Activated naive CD8-positive, alpha-beta T cell treated with anti-CD3 and anti-CD28 coated beads for 36 hours (primary cell): ENCODE data around the gene BCORL1. TPM values are rescaled to one million over a fixed set of nuclear protein-coding genes. Genes with fewer than 3 reads are reported as not detected.

Source experiments
- DNase-seq: peaks from one replicate; pipeline ENCODE4 v3.0.0; 2021
- H3K27ac Mint-ChIP-seq: one replicate; pipeline ENCODE4 v1.8.0; 2022; ENCODE audit warnings: mild to moderate bottlenecking, moderate library complexity, mixed read lengths
- H3K27me3 Mint-ChIP-seq: one replicate; pipeline ENCODE4 v1.8.0; 2022; ENCODE audit warnings: mild to moderate bottlenecking, mixed read lengths
- H3K36me3 Mint-ChIP-seq: one replicate; pipeline ENCODE4 v1.8.0; 2021; ENCODE audit warnings: mild to moderate bottlenecking, mixed read lengths
- H3K4me1 Mint-ChIP-seq: one replicate; pipeline ENCODE4 v1.8.0; 2021; ENCODE audit warnings: mixed read lengths
- H3K4me3 Mint-ChIP-seq: one replicate; pipeline ENCODE4 v1.8.0; 2022; ENCODE audit warnings: mild to moderate bottlenecking, moderate library complexity, mixed read lengths
- H3K9me3 Mint-ChIP-seq: one replicate; pipeline ENCODE4 v1.8.0; 2022; ENCODE audit warnings: mixed read lengths
- total RNA-seq, 2 experiments: library from RNA; stranded (reverse); gene quantifications; one replicate each; pipeline ENCODE4 v1.2.3, GENCODE V29; 2021

BCORL1 gene
- total RNA-seq, 2 experiments from 2014 or later = 6.8 to 7.3 TPM

DNA sequence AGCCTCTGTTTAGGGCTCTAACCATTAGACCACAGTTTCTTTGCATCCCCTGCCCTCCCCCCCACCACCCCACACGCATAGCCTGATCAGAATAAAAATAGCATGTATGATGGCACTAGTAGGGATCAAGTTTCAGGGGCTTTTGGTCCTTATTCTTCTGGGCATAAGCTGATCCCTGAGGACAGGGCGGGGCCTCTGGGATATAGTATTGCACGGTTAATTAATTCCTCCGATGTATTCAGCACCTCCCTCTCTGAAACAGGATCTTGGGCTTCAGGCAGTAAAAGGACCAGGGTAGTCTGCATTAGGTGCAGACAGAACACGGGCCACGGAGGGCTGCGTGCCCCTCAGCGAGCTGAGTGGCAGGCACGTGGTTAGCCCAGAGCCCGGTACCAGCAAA lies 70.8 kb downstream of the BCORL1 start:
- no peaks in the 10 kb centered on the region for H3K9me3 Mint-ChIP-seq
- no peaks in the 10 kb centered on the region for H3K4me1 Mint-ChIP-seq
- H3K4me3 Mint-ChIP-seq = no peak overlapping the region
- H3K27ac Mint-ChIP-seq = no peak overlapping the region
- H3K27me3 Mint-ChIP-seq = no peaks in the 10 kb centered on the region
- peaks cover 4% of the 10 kb centered on the region for H3K36me3 Mint-ChIP-seq
- no peak for DNase-seq

DNA sequence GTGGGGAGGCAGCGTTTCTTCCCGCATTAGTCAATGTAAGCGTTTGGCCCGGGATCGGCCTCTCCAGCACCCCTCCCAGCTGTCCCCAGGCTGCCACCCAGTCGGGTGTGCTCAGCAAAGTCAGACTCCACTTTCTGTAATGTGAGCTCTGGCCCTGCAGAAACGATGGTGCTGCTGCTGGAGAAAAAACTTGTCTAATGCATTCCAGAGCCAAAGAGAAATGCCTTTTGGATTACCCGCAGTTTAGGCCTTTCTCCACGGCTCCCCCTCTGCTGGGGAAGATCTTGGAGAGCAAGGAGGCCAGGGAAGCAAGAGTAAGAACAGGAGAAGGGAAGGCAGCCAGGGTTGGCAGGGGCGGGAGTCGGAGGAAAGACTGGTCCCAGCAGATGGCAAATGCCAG lies 72.7 kb downstream of the BCORL1 start:
- Mint-ChIP-seq H3K27me3 (no peaks in the 10 kb centered on the region), H3K9me3 (no peaks in the 10 kb centered on the region), H3K27ac (no peak overlapping the region), H3K4me3 (no peak overlapping the region), H3K4me1 (no peaks in the 10 kb centered on the region), H3K36me3 (no peaks in the 10 kb centered on the region)
- no peak for DNase-seq

DNA sequence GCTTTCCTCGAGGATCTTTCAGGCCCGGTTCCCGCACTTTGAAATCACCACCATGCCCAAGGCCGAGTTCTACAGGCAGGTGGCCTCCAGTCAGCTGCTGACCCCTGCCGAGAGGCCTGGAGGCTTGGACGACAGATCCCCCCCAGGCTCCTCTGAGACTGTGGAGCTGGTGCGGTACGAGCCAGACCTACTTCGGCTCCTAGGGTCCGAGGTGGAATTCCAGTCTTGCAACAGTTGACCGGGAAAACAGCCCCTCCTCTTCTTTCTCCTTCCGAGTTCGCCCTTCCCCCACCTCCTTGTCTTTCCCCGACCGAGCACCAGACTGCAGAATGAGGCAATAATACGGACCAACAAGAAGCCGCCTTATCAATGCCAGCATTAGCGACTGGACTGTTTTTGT lies 73.5 kb downstream of the BCORL1 start:
- no peaks in the 10 kb centered on the region for H3K36me3 Mint-ChIP-seq
- H3K27me3 Mint-ChIP-seq = no peaks in the 10 kb centered on the region
- H3K4me1 Mint-ChIP-seq = no peaks in the 10 kb centered on the region
- no peaks in the 10 kb centered on the region for H3K9me3 Mint-ChIP-seq
- H3K4me3 Mint-ChIP-seq = no peak overlapping the region
- no peak for DNase-seq
- H3K27ac Mint-ChIP-seq = no peak overlapping the region

DNA sequence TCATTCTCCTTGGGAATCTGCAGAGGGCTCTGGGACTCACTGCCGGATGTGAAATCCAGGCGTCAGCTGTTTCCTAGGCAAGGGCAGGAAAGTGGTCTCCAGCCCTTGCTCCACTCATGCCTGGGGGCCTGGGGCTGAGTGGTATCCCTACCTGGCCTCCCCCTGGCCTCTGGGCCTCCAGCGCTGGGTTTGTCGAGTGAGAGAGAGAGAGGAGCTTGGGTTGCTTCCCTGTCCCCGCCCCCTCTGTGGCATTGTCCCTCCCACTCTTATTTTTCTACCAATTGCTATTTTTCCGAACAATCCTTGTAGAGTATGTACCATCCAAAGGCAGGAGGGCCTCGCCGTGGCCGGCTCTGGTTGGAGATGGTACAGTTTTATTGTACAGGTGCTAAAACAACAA lies 74.8 kb downstream of the BCORL1 start:
- H3K9me3 Mint-ChIP-seq = no peaks in the 10 kb centered on the region
- no peak overlapping the region for H3K4me3 Mint-ChIP-seq
- no peaks in the 10 kb centered on the region for H3K4me1 Mint-ChIP-seq
- no peak for DNase-seq
- no peaks in the 10 kb centered on the region for H3K36me3 Mint-ChIP-seq
- H3K27me3 Mint-ChIP-seq = no peaks in the 10 kb centered on the region
- H3K27ac Mint-ChIP-seq = no peak overlapping the region

DNA sequence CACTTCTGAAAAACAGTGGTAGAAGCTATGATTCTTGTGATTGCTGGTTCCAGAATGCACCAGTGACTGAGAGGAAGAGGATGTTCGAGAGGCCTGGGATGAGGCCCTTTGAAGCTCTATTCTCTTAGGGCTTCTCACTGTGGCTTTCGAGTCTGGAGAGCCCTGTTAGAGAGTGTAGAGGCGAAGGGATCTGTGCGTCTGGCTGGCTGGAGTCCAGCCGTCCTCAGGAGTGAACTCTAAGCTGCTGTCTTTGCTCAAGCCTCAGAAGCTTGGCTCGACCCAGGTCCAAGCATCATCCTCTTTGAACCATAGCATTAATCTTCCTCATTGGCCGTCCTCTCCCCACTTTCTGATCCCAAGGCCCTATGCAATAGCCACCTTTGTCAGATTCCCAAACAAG lies 76.2 kb downstream of the BCORL1 start:
- Mint-ChIP-seq H3K36me3 (no peaks in the 10 kb centered on the region), H3K27me3 (no peaks in the 10 kb centered on the region), H3K27ac (no peak overlapping the region), H3K9me3 (no peaks in the 10 kb centered on the region), H3K4me1 (no peaks in the 10 kb centered on the region), H3K4me3 (no peak overlapping the region)
- DNase-seq = no peak

DNA sequence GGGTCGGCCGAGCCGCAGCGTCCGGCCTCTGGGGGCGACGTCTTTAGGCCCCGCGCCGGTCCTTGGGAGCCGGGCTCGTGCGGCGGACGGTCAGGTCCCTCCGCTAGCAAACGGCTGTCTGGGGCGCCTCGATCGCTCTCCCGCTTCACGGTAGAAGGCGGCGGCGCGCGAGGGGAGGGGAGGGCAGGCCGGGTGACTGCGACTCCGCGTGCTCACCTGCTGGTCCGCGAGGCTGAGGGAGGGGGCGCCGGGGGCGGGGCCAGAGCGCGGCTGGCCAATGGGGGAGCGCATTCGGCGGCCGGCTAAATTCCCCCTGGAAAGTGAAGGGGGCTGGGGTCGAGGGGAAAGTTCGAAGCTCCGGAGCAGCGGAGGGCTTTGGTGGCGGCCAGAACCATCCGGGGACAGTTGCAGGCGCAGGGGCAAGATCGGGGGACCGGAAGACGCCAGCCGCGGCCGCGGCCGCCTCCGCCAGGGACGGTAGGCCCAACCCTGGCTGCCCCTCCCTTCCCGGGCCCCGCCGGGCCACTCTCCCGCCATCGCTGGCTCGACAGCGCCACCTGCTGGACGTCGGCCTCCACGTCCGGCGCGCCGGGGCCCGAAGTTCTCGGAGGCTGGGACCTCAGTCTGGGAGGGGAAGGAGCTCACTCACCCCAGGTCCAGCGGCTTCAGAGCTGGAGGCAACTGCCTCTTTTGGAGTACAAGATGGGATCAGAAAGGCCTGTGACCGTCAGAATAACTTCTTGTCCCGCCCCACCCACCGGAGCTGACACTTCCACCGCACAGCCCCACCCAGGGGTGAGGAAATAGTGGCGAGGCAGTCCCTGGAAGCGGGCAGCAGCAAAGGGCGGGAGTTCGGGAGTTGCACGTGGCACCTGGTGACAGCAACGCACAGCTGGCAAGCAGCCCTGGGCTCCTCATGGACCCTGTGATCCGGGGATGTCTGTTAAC lies 78.0 kb downstream of the BCORL1 start:
- H3K27ac Mint-ChIP-seq = peak overlapping the region; percentile 67
- H3K27me3 Mint-ChIP-seq = no peaks in the 10 kb centered on the region

DNA sequence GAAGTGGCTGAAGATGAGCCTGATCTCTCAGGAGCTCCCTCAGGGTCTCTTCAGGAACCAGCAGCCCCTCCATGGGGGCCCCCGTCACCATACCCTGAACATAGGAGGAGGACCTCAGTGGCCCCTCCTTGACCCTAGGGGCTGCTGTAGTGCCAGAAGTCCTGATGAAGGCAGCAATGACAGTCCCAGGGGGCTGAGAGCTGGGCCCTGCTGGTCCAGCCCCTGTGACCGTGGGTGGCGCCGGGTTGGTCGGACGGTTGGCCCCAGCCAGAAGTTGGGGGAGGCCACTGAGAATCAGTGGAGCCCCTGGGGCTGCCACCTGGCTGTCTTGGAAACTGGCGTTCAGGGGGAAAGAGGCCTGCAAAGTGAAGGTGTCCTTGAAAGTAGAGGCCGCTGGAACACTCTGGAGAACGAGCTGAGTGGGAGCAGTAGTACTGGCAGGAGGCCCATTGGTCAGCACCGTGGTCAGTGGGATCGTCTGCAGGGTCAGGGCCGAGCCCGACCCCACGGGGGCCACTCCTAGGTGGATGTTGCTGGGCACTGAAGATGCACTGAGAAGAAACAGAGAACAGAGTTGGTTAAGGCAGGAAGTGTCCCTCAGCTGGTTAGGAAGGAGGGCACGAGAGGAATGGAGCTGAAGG lies 84.7 kb downstream of the BCORL1 start:
- Mint-ChIP-seq H3K27ac (no peak overlapping the region), H3K4me3 (no peak overlapping the region), H3K9me3 (no peaks in the 10 kb centered on the region)

More for the DNA sequence above, 78.0 kb downstream of the BCORL1 start:
- H3K4me3 Mint-ChIP-seq = peak overlapping the region; percentile 74
- DNase-seq = peak; percentile 85
- H3K36me3 Mint-ChIP-seq = no peaks in the 10 kb centered on the region
- no peaks in the 10 kb centered on the region for H3K9me3 Mint-ChIP-seq
- peaks cover 3% of the 10 kb centered on the region for H3K4me1 Mint-ChIP-seq

DNA sequence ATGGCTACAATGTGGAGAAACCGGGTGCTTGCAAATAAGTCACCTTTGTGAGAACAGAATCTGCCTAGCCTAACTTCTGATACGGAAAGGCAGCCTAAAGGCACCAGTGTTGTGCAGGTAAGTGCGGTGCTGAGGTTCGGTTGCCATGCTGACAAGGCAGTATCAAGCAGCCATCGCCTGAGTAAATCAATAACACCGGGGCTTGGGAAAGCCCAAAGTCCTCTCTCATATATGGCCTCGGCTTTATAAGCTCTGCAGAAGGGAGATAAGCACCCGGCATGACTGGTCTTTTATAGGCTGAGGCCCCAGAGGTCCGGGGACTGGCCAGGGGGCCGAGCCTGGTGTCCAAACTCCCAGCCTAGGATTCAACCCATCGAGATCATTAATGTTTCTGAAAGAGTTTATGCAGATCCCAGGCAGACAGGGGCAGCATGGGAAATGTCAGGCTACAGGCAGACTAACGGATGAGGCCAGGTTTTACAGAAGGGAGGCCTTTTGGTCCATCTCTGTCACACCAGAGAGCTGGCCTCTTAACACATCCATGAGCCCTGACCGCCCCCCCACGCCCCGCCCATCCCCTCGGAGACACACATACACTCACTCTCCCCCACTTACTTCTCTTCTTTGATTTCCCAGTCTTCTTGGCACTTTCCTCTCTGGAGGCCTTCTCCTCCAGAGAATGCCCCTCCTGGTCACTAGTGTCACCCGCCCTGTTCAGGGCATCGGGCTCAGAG lies 89.3 kb downstream of the BCORL1 start:
- Mint-ChIP-seq H3K9me3 (no peaks in the 10 kb centered on the region), H3K4me3 (no peak overlapping the region), H3K27me3 (no peaks in the 10 kb centered on the region), H3K4me1 (no peaks in the 10 kb centered on the region), H3K27ac (no peak overlapping the region), H3K36me3 (peaks cover 4% of the 10 kb centered on the region)
- DNase-seq = no peak

More for the DNA sequence above, 84.7 kb downstream of the BCORL1 start:
- Mint-ChIP-seq H3K36me3 (peaks cover 4% of the 10 kb centered on the region), H3K4me1 (peaks cover 3% of the 10 kb centered on the region), H3K27me3 (no peaks in the 10 kb centered on the region)
- DNase-seq = no peak

DNA sequence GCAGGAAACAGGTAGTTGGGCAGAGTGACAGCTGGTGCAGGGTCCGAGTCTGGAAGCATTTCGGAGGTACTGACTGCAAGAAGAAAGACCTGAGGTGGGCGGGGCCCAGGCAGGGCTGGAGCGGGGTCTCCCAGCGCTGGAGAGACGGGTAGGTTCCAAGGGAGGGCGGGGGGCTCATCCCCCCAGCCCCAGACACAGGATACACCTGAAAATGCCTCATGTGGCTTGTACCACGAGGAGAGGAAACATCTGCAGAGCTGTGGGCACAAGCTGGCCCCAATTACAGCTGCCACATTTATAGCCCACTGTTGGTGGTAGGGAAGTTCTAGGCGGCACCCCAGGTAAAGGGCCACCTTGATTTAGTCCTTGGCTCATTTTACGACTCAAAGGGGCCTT lies 89.9 kb downstream of the BCORL1 start:
- Mint-ChIP-seq H3K27me3 (no peaks in the 10 kb centered on the region), H3K36me3 (peaks cover 2% of the 10 kb centered on the region), H3K27ac (no peak overlapping the region), H3K9me3 (no peaks in the 10 kb centered on the region), H3K4me1 (no peaks in the 10 kb centered on the region), H3K4me3 (no peak overlapping the region)
- no peak for DNase-seq

DNA sequence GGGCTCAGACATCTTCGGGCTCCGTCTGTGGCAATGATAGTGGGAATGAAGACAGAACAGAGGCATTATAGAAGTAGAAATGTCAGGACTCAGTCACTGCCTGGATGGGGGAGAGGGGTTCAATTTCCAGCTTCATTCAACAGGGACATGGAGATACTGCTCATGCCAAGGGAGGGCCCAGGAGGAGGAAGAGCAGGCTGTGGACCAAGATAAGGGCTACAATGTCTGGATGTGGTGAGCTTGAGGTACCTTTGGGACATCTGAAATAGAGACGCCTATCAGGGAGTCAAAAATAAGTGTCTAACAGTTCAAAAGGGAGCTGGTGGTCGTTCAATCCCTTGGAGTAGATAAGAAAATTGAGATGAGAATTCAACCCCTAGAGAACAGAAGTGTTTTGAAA lies 93.3 kb downstream of the BCORL1 start:
- no peaks in the 10 kb centered on the region for H3K9me3 Mint-ChIP-seq
- peaks cover 4% of the 10 kb centered on the region for H3K4me1 Mint-ChIP-seq
- no peak for DNase-seq
- H3K36me3 Mint-ChIP-seq = peaks cover 4% of the 10 kb centered on the region
- H3K27ac Mint-ChIP-seq = no peak overlapping the region
- H3K4me3 Mint-ChIP-seq = no peak overlapping the region
- H3K27me3 Mint-ChIP-seq = no peaks in the 10 kb centered on the region

DNA sequence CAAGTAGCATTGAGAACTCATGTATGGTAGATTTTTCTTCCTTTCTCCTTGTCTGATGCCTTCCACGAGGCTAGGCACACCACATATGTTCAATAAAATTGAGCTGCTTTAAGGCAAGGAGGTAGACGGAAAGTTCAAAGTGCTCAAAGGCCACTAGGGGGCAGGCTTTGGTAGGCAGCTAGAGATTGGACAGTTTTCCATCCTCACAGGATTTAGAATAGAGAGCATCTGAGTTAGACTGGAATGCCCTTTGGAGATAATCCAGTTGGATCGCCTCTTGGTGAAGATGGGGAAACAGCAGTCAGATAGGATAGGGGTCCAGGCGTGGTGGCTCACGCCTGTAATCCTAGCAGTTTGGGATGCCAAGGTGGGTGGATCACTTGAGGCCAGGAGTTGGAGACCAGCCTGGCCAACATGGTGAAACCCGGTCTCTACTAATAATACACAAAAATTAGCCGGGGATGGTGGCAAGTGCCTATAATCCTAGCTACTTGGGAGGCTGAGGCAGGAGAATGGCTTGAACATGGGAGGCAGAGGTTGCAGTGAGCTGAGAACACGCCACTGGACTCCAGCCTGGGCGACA lies 97.5 kb downstream of the BCORL1 start:
- H3K36me3 Mint-ChIP-seq = peaks cover 6% of the 10 kb centered on the region
- H3K27me3 Mint-ChIP-seq = no peaks in the 10 kb centered on the region
- H3K27ac Mint-ChIP-seq = peak overlapping the region; percentile 31
- H3K4me1 Mint-ChIP-seq = peaks cover 36% of the 10 kb centered on the region
- DNase-seq = peak; percentile 33
- no peaks in the 10 kb centered on the region for H3K9me3 Mint-ChIP-seq
- H3K4me3 Mint-ChIP-seq = no peak overlapping the region

DNA sequence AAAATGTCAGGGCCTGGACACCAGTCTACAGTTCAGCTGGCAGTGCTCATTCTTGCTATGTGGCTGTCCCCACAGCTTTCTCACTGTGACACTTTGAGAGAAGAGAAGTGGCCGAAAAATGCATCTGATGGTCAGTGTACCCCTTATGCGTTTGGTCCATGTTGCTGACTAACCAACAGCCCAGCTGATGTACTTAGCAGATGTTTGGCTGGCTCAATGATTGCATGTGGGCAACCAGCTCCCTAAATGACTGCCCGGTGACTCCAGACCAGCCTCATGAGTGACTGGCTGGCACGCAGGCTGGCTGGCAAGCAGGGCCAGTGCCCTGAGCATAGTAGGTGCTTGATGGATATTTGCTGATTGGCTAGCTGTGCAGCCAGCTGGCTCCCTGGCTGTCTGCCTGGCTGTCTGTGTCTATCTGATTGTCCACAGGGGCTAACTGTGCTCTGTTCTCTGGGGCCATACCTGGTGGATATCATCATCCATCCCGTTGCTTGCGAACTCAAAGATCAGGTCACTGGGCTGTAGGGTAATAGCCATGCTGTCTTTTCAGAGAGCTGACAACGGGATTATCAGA lies 98.4 kb downstream of the BCORL1 start:
- Mint-ChIP-seq H3K4me3 (no peak overlapping the region), H3K9me3 (no peaks in the 10 kb centered on the region), H3K27ac (no peak overlapping the region), H3K4me1 (peaks cover 44% of the 10 kb centered on the region), H3K36me3 (peaks cover 6% of the 10 kb centered on the region), H3K27me3 (no peaks in the 10 kb centered on the region)
- DNase-seq = no peak

DNA sequence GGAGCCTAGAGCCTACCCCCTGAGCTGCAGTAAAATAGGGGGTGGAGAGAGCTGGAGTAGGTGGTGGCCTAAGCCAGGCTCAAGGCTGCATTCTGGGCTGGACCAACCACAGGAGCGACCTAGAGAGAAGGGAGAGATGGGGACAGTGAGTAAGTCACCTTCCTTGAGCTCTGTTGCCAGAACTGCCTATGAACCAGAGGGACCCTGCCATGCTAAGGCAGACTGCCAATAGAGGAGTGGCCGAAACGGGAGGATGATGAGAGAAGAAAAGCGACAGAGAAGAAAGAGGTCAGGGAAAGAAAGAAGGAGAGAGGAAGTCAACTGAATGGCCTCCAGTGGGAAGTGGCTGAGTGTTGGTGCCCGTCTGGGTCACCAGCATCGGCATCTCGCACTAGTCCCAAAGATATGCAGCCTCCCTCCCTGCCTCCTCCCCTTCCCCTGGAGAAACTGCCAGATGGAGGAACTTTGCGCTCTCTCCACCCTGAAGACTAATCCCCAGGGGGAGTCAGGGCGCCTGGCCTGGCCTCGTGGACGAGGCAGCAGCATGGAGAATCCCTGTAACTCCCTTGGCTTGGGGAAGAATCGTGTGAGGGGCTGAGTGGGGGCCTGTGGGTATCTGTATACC lies 99.1 kb downstream of the BCORL1 start:
- no peak for DNase-seq
- no peaks in the 10 kb centered on the region for H3K27me3 Mint-ChIP-seq
- H3K4me1 Mint-ChIP-seq = peaks cover 50% of the 10 kb centered on the region
- H3K36me3 Mint-ChIP-seq = peaks cover 6% of the 10 kb centered on the region
- H3K27ac Mint-ChIP-seq = peak overlapping the region; percentile 81
- H3K4me3 Mint-ChIP-seq = peak overlapping the region; percentile 14
- H3K9me3 Mint-ChIP-seq = no peaks in the 10 kb centered on the region
